Neural cell (in vitro differentiated cells): ENCODE results near the gene TRIM45. TPM values are rescaled to one million over a fixed set of nuclear protein-coding genes. Genes with fewer than 3 reads are reported as not detected.

ENCODE experiments used
- H2AFZ ChIP-seq: fragments of 200-600, 300-800 bp; sonication (generic), shearing (Covaris generic); 2 replicates; pipeline ENCODE4 v1.6.0; 2014; ENCODE audit warnings: low read depth, mild to moderate bottlenecking, antibody characterized with exemption, low read length, moderate library complexity
- H3F3A ChIP-seq: fragments of 200-600 bp; shearing (Covaris generic); 2 replicates; pipeline ENCODE4 v1.6.1; 2016; ENCODE audit warnings: mild to moderate bottlenecking, moderate library complexity, mixed read lengths, antibody characterized with exemption, low read length; ENCODE audit not compliant: insufficient read depth, poor library complexity, severe bottlenecking
- H3K27ac ChIP-seq: fragments of 200-600, 300-800 bp; sonication (generic), shearing (Covaris generic); 2 replicates; pipeline ENCODE4 v1.5.1; 2014; ENCODE audit warnings: mild to moderate bottlenecking, low read length, moderate library complexity
- H3K27me3 ChIP-seq: fragments of 300-800, 200-600 bp; sonication (generic), shearing (Covaris generic); 2 replicates; pipeline ENCODE4 v1.6.0; 2014; ENCODE audit warnings: mild to moderate bottlenecking, low read depth, low read length, moderate library complexity; ENCODE audit not compliant: insufficient read depth
- H3K36me3 ChIP-seq: fragments of 300-800, 200-600 bp; sonication (generic), shearing (Covaris generic); 2 replicates; pipeline ENCODE4 v1.5.1; 2014; ENCODE audit warnings: mild to moderate bottlenecking, antibody characterized with exemption, low read length, moderate library complexity; ENCODE audit not compliant: insufficient read depth
- H3K4me2 ChIP-seq: fragments of 300-800, 200-600 bp; sonication (generic), shearing (Covaris generic); 2 replicates; pipeline ENCODE4 v1.6.0; 2014; ENCODE audit warnings: mild to moderate bottlenecking, low read length
- H3K4me3 ChIP-seq: fragments of 300-800, 200-600 bp; sonication (generic), shearing (Covaris generic); 2 replicates; pipeline ENCODE4 v1.5.1; 2014; ENCODE audit warnings: mild to moderate bottlenecking, low read length, moderate library complexity
- H3K79me2 ChIP-seq: fragments of 200-600 bp; shearing (Covaris generic); replicated peaks from 2 replicates; pipeline ENCODE4 v1.6.0; 2014; ENCODE audit warnings: mild to moderate bottlenecking, low read length, moderate library complexity; ENCODE audit not compliant: insufficient read depth
- H3K9ac ChIP-seq: fragments of 300-800, 200-600 bp; sonication (generic), shearing (Covaris generic); 2 replicates; pipeline ENCODE4 v1.6.1; 2016; ENCODE audit warnings: mild to moderate bottlenecking, low read length, mixed read lengths
- H3K9me2 ChIP-seq: fragments of 200-600 bp; shearing (Covaris generic); 2 replicates; pipeline ENCODE4 v1.6.1; 2016; ENCODE audit warnings: mild to moderate bottlenecking, low read length, mixed read lengths; ENCODE audit not compliant: insufficient read depth
- H3K9me3 ChIP-seq: fragments of 200-600, 300-800 bp; sonication (generic), shearing (Covaris generic); 2 replicates; pipeline ENCODE4 v1.6.1; 2016; ENCODE audit warnings: mild to moderate bottlenecking, mixed run types, low read length, moderate library complexity, mixed read lengths
- H4K20me1 ChIP-seq: fragments of 200-600 bp; shearing (Covaris generic); 2 replicates; pipeline ENCODE4 v1.6.1; 2016; ENCODE audit warnings: mild to moderate bottlenecking, mixed run types; ENCODE audit not compliant: insufficient read depth
- CTCF ChIP-seq: fragments of 450-650 bp; IDR thresholded peaks from 2 replicates; pipeline ENCODE4 v1.5.1; 2014; ENCODE audit warnings: antibody characterized with exemption, mild to moderate bottlenecking, moderate library complexity; ENCODE audit not compliant: poor library complexity, severe bottlenecking
- EP300 ChIP-seq: fragments of 450-650 bp; conservative IDR thresholded peaks from 2 replicates; pipeline ENCODE4 v1.6.1; 2014; ENCODE audit warnings: antibody characterized with exemption, mild to moderate bottlenecking, moderate library complexity; ENCODE audit not compliant: poor library complexity, severe bottlenecking
- EZH2 ChIP-seq: fragments of 200-600, 300-800 bp; shearing (Covaris generic), sonication (generic); IDR thresholded peaks from 2 replicates; pipeline ENCODE4 v1.6.1; 2014; ENCODE audit warnings: antibody characterized with exemption, low read length, borderline replicate concordance, mild to moderate bottlenecking; ENCODE audit not compliant: insufficient read depth, poor library complexity, severe bottlenecking
- MXI1 ChIP-seq: fragments of 450-650 bp; conservative IDR thresholded peaks from 2 replicates; pipeline ENCODE4 v1.6.1; 2014; ENCODE audit warnings: antibody characterized with exemption, mild to moderate bottlenecking; ENCODE audit not compliant: poor library complexity, severe bottlenecking
- POLR2AphosphoS5 ChIP-seq: IDR thresholded peaks from 2 replicates; pipeline ENCODE4 v1.6.1; 2012
- RAD21 ChIP-seq: fragments of 450-650 bp; conservative IDR thresholded peaks from 2 replicates; pipeline ENCODE4 v1.6.1; 2014; ENCODE audit warnings: antibody characterized with exemption, mild to moderate bottlenecking, moderate library complexity
- REST ChIP-seq: IDR thresholded peaks from 2 replicates; pipeline ENCODE4 v1.6.1; 2012; ENCODE audit warnings: borderline replicate concordance
- SMC3 ChIP-seq: fragments of 450-650 bp; conservative IDR thresholded peaks from 2 replicates; pipeline ENCODE4 v1.6.1; 2014; ENCODE audit warnings: antibody characterized with exemption, mild to moderate bottlenecking, moderate library complexity; ENCODE audit not compliant: poor library complexity
- TAF1 ChIP-seq: IDR thresholded peaks from 2 replicates; pipeline ENCODE4 v1.6.1; 2012; ENCODE audit warnings: low read depth
- polyA plus RNA-seq: library from polyadenylated mRNA; depleted of rRNA; stranded (reverse); fragments of >200 nt; gene quantifications from 2 replicates; pipeline ENCODE4 v1.2.3, GENCODE V29; 2014

Gene TRIM45
- polyA plus RNA-seq, 1 donor from 2014 or later, result 4.9 TPM

- H2AFZ ChIP-seq, result peak overlapping the region; percentile 10
- TF ChIP-seq TAF1 (no peak), EP300 (no peak), MXI1 (no peak), POLR2AphosphoS5 (peak; percentile 37), RAD21 (no peak)
- no peak overlapping the region for H3K4me3 ChIP-seq
- H3K9me2 ChIP-seq, result no peaks in the 10 kb centered on the region
- H3K4me2 ChIP-seq, result no peak overlapping the region
- H3K27me3 ChIP-seq, result no peaks in the 10 kb centered on the region
- H3K36me3 ChIP-seq, result no peaks in the 10 kb centered on the region
- H3K9ac ChIP-seq, result no peak overlapping the region
- no peaks in the 10 kb centered on the region for H3K9me3 ChIP-seq
- peak overlapping the region; percentile 42 for H3K27ac ChIP-seq
- no peaks in the 10 kb centered on the region for H4K20me1 ChIP-seq
- H3F3A ChIP-seq, result no peaks in the 10 kb centered on the region
- H3K79me2 ChIP-seq, result no peaks in the 10 kb centered on the region
Observed at GRCh38 chr1:117146072-117146471, 24.5 kb upstream of the TRIM45 start.

GRCh38 chr1:117143871-117144270 lies 22.3 kb upstream of the TRIM45 start:
- H3K27ac ChIP-seq, result no peak overlapping the region
- no peaks in the 10 kb centered on the region for H4K20me1 ChIP-seq
- no peaks in the 10 kb centered on the region for H3K9me3 ChIP-seq
- no peaks in the 10 kb centered on the region for H3F3A ChIP-seq
- H3K36me3 ChIP-seq, result no peaks in the 10 kb centered on the region
- H2AFZ ChIP-seq, result no peak overlapping the region
- no peak overlapping the region for H3K4me3 ChIP-seq
- TF ChIP-seq CTCF (no peak), EZH2 (no peak), EP300 (no peak), POLR2AphosphoS5 (no peak), MXI1 (no peak), TAF1 (no peak), SMC3 (no peak), REST (no peak), RAD21 (no peak)
- H3K79me2 ChIP-seq, result no peaks in the 10 kb centered on the region
- H3K9me2 ChIP-seq, result no peaks in the 10 kb centered on the region
- H3K4me2 ChIP-seq, result no peak overlapping the region
- no peak overlapping the region for H3K9ac ChIP-seq
- no peaks in the 10 kb centered on the region for H3K27me3 ChIP-seq

- Histone ChIP-seq H3K9me3 (no peaks in the 10 kb centered on the region), H3K4me3 (no peak overlapping the region), H4K20me1 (no peaks in the 10 kb centered on the region), H3K4me2 (no peak overlapping the region), H3K9me2 (no peaks in the 10 kb centered on the region), H3K9ac (no peak overlapping the region), H3F3A (no peaks in the 10 kb centered on the region), H3K27ac (no peak overlapping the region), H3K79me2 (no peaks in the 10 kb centered on the region), H2AFZ (no peak overlapping the region), H3K36me3 (no peaks in the 10 kb centered on the region), H3K27me3 (no peaks in the 10 kb centered on the region)
- no peak for TF ChIP-seq EZH2
- TF ChIP-seq TAF1, result no peak
- TF ChIP-seq EP300, result no peak
- TF ChIP-seq CTCF, result no peak
- no peak for TF ChIP-seq SMC3
- no peak for TF ChIP-seq RAD21
- no peak for TF ChIP-seq MXI1
- no peak for TF ChIP-seq POLR2AphosphoS5
- TF ChIP-seq REST, result no peak
Observed at GRCh38 chr1:117143172-117143571, 21.6 kb upstream of the TRIM45 start.
